GM18498 (cell line): ENCODE data around the gene INTS12.
"Not testable (repeated sequence)": the region's sequence is repeated elsewhere in the genome, so short reads cannot be mapped to it uniquely, and the experiment has no call there.

Experiments
- ATAC-seq: cut with Tn5 transposase; IDR thresholded peaks from one replicate; pipeline ENCODE4 v1.9.1; 2021; ENCODE audit warnings: mild to moderate bottlenecking, moderate library complexity; ENCODE audit not compliant: unreplicated experiment

INTS12 gene

DNA sequence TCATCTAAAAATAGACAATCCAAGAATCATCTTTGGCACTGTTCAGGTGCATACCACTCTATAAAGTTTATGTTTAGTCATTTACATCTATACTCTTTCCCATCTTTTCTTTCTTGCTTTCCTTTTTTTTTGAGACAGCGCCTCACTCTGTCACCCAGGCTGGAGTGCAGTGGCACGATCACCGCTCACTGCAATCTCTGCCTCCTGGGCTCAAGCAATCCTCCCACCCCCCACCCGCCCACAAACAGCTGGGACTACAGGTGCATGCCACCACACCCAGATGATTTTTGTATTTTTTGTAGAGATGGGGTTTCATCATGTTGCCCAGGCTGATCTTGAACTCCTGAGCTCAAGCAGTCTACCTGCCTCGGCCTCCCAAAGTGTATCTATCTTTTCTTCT, 13.7 kb downstream of the INTS12 start:
- not testable (repeated sequence) for ATAC-seq

DNA sequence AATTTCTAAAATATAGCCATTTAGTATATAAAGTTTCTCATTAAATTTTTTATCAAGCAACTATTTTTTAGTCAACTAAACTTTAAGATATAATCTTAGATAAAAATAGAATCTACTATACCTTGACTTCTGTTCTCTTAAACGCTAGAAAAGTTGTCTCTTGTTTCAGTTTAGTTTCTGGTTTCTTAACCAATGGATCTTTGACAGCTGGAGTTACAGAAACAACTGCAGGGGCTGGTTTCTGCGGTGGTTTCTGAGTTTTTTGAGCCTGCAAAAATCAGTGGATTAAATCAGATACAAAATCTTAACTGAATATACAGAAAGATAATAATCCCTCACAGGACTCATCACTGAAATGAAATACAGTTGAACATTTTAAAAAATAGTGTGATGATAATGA, 21.9 kb downstream of the INTS12 start:
- ATAC-seq: peak; percentile 48

DNA sequence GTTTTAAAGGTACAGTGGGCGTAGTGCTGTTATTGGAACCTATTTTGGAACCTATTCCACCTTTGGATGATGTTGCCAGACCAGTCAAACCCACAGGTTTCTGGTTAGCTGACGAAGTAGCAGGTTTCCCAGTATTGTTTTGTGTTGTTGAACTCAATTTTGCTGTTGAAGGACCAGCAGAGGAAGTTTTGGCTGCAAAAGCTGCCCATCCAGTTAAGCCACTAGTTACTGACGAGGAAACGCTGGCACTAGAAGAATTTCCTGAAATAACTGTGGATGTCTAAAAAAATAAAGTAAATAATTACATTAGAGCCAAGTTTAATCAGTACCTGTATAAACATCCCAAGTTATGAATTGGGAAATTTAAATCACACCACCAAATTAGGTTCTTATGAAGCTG, 25.5 kb downstream of the INTS12 start:
- no peak for ATAC-seq

DNA sequence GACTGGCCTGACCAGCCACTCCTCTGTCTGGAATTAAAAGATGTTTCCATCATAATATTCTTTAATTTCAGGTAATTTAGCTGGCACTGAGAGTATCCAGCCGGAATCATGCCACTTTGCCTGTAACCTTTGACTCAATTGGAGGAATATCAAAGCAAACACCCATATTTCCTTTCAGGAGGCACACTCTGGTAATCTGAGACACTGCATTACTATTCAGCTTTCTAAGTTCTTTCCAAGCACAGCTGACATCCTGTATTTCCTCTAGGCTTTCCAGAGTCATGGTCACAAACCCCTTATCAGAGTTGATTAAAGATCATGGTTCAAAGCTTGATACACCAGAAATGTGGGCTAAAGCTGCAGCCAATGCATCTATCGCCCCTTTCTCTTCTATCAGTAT, 29.3 kb downstream of the INTS12 start:
- no peak for ATAC-seq

DNA sequence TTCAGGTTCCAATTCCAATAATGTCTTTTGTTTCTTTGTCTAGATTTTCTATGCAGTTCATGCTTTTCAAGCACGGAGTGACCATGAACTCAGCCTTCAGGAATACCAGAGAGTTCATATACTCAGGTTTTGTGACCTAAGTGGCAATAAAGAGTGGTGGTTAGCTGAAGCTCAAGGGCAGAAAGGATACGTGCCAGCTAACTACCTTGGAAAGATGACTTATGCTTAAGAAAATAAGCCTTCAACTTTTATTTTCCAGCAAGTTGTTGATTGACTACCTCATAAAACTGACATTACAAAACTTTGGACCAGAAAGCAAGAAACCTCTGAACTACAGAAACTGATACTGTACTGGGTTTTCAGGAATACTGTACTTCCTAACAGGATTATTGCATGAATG, 30.8 kb downstream of the INTS12 start:
- no peak for ATAC-seq

DNA sequence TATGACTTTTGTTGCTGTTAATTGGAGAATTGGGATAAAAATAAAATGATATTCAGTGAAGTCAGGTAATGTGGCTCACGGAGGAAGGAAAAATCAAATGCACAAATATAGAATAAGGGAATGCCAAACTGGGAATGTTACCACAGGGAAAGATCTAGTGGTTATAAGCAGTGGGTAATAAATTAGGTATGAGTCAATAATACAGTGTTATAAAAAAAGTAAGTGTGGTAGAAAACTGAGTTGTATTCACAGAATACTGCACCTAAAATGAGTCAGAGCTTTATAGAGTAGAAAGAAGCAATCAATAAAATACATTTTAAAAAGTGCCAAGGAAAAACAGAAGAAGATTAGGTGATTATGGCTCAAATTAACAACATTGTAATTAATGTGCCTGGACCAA, 34.5 kb downstream of the INTS12 start:
- ATAC-seq: no peak

DNA sequence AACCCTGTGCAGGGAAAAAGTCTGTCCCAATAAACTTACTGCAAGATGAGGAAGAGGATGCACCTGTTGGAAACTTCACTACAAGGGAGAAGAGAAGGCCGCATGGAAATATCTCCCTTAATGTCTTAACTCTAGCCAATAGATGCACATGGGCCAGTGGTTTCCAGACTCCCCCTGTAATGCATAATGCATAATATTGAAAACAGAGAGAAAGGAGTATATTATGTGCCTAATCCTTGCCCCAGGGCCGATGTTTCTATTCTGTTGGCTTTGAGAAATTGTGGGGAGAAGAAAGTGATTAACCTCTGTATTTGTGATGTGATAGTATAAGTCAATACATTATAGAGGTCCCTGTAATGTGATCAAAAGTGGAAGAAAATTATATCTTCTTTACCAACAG, 37.2 kb downstream of the INTS12 start:
- ATAC-seq: no peak

DNA sequence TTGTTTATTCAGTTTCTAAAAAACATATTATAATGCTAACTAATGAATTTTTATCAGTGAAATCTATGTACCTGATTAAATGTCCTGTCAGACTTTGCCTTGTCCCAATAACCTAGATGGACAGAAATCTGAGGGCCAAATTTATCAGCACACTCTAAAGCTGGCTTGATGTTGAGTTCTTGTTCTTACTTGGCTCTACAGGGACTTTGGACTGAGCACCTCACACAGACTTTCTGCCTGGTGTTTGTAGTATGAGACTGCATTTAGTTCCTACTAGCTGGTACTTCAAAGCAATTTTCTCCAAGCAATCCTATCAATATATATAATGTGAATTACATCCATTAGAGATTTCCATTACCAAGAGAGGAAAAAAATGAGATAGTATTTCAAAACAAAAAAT, 37.8 kb downstream of the INTS12 start:
- no peak for ATAC-seq

DNA sequence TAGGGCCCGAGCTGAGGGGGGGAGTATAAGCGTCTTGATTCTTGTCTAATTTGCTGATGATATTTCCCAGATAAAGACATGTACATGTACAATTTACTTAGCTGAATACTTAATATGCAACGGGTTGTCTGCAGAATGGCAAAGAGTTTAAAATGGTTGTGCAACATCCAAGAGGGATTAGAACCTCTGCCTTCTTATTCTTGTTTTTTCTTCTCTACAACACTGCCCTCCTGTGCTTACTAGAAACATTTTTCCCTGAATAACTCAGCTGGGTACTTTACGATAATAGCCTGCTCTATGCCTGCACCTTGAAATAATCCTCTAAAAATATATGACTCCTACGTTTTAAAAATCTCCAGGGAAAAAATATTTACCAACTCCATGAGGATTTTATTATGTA, 41.8 kb downstream of the INTS12 start:
- ATAC-seq: no peak

DNA sequence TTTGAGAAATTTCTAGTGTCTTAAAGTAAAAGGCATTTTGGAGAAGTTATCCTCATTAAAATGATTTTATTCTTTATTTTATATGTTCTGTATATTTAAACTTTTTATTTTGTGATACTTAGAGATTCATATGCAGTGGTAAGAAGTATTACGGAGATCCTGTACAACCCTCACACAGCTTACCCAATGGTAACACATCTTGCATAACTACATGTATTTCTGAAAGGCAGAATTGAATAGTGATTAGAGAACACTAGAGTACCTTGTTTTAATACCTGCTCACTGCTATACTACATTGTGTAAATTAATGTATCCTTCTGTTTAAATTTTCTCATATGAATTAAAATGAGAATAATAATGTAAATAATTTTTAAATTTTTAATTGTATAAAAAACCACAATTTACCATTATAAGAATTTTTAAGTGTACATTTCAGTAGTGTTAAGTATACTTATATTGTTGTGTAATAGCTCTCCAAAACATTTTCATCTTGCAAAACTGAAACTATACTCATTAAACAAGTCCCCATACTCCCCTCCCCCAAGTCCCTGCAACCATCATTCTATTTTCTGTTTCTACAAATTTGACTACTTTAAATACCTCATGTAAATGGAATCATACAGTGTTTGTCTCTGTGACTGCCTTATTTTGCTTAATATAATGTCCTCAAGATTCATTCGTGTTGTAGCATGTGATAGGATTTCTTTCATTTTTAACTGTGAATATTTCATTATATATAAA, 45.4 kb downstream of the INTS12 start:
- ATAC-seq: peak; percentile 35

DNA sequence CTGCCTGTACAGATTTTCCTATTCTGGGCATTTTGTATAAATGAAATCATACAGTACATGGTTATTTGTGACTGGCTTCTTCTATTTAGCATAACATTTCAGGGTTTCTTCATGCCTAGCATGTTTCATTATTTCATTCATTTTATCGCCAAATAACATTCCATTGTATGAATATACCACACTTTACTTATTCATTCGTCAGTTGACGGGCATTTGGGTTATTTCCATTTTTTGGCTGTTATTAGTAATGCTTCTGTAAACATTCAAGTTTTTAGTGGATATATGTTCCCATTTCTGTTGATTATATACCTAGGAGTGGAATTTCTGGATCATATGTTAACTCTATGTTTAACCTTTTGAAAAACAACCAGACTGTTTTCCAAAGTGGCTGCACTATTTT, 47.5 kb downstream of the INTS12 start:
- no peak for ATAC-seq

DNA sequence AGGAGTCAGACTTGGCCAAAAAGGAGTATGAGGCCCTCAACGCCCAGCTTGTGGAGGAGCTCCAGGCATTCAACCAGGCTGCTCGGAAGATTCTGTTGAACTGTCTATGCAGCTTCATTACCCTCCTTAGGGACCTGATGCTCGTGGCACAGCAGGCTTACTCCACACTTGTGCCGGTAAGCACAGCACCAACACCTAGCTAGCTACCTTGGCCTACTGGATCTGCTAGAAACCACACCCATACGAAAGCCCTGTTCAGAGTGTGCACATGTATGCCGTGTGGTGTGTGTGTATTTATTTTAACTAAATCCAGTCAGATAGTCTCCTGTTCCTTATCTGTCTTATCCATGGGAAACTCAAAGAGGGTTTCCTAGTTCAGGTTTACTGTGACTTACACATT, 49.3 kb downstream of the INTS12 start:
- ATAC-seq: no peak

DNA sequence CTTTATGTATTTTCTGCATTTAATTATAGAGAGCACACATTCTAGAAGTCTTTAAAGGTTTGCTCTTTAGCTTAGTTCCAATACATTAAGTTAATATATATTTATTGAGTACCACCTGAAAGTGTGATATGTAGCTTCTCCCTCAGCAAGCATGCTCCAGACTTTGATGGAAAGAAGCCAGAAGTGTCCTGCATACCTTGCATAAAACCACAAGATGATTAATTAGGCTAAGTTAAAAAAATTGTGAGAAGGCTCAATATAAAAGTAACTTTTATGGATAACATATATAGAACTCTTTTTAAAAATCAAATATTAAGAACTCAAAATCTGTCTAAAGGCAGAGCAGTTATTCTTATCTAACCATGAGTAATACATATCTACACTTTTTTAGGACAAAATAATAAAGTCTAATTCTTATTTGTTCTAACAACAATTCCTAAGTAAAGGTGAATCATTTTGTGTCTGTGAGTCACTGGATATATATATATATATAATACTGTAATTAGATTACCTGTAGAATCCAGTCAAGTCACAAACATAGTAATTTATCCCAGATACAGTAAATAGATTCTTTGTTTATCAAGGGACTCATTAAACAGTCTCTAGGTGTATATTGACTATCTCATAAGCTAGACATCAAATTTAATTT, 51.2 kb downstream of the INTS12 start:
- no peak for ATAC-seq

DNA sequence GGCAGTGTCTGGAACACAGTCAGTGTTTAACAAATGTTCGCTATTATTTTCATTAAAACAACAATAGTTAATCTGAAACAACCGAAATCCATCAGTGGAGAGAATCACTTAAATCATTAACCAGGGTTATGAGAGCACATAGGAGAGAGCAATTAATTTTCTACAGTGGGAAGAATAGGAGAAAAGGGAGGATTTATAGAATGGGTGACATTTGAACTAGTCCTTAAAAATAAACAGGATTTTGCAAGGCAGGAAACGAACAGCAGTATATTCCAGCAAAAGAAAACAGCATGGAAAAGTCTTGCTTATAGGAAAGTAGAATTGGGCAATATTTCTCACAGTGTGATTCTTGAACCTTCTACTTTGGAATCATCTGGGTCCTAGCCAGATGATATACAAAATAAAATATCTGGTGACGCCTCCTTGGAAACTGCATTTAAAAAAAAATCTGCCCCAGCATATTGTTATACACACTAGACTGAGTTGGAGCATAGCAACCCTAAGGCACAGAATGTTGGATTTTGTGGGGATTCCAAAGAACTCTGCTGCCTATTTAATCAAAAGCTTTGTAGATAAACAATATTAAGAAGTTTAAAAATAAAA, 56.1 kb downstream of the INTS12 start:
- no peak for ATAC-seq

DNA sequence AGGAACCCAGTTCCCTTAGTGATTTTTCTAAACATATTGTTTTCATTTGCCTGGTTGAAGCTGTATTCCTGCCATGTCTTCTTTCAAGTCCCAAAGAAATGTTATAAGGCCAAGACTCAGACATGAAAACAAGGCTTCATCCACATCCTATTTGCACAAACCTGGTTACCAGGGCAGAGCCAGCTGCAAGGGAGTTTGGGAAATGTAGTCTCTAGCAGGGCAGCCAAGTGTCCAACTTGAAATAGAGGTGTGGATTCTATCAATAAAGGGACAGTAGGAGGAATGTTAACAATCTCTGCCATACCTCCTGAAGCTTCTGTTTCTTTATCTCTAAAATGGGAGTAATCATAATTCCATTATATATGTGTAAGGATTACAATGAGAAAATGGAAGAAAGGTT, 56.6 kb downstream of the INTS12 start:
- no peak for ATAC-seq

DNA sequence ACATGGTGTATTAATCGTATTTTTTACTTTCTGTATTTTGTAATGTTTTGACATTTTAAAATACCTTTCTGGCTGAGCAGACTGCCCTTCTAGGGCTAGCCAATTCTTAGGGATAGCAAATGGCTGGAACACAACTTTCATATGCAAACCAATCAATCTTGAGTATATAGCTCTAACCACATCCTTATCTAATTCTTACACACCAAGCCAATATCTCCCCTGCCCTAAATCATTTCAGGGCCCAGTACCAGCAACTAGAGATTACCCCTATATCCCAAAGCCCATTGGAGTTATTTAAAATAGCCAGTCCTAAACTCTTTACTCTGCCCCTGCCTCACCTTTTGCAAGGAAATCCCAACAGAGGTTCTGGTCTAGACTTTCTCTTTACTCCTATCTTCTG, 58.3 kb downstream of the INTS12 start:
- no peak for ATAC-seq

DNA sequence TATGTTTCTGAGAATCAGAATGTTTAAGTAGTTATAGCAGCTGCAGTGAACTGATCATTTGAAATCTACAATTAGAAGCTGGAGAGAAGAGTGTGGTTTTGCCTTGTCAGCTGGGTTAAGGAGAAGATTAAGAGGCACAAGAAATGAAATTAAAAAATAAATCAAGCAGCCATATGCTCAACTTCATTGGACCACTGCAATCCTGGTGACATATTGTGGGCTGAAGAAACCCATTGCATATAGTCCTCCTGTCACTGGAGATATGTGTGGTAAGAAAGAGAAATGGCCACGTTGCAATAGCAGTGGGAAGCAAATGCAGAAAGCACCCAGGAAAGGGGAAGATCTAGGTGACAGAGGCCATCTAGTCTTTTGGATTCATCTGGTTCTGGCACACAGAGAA, 63.0 kb downstream of the INTS12 start:
- no peak for ATAC-seq

DNA sequence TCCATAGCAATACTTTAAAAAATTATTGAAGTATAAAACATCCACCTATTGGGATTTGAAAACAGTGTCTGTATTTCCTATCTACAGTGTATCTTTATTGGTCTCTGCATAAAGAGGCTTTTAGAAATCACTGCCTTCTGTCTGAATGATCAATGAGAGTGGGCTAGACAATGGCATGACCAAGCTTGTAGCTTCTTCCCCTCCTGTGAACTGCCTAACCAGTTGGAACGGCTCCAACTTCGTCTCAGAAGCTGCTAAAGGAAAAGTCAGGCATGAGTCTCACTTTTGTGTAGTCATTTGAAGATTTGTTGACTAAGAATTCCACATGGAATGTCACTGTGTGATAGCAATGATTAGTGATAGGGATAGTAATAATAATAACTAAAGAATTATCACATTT, 64.2 kb downstream of the INTS12 start:
- no peak for ATAC-seq

DNA sequence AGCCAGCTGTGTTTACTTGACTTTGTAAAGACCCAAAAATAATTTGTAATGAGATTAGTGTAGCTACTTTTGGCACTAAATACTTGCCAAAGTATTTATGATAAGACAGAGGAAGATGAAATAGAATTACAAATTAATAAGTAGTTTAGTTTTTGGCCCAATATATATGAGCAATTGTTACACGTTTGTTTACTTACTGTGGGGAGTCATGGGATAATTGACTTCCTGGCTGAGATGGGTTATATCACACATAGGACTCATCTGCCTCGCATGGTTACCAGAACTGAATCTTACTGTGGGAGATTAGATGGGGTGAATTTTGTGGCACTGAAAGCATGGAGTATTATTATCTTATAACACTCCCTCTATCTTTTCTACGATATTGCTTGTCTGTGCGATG, 66.6 kb downstream of the INTS12 start:
- ATAC-seq: no peak

DNA sequence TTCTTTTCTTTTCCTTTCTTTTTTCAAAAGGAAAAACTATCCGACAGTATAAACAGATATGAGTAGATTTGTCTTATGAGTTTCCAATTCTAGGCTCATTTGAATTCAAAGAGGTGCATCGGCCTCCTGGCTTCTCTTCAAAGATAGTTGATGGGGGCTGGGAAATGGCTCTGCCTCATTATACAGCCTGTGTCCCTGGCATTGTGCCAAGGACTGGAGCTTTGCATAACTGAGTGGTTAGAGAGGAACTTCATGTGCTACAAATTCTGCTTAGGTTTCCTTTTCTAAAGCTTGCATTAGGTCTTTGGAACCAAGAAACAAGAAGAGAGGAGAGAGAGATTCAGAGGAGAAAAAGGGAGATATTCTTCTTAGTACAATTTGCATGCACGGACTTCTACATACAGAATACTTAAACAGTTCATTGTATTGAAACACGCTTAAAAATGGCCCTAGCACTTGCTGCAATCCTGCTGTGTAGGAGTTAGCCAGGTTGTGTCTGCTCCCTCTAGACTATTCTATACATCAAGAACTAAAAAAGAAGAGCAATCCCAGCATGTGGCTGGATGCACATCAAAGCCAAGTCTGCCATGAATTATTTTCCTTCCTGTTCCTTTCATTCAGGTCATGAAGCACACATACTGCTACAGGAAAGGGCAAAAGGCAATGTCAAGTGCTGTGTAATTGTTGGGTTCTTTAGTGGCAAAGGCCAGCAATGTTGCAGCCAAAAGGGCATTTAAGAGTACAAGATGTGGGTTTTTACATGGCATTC, 70.9 kb downstream of the INTS12 start:
- ATAC-seq: peak; percentile 93

DNA sequence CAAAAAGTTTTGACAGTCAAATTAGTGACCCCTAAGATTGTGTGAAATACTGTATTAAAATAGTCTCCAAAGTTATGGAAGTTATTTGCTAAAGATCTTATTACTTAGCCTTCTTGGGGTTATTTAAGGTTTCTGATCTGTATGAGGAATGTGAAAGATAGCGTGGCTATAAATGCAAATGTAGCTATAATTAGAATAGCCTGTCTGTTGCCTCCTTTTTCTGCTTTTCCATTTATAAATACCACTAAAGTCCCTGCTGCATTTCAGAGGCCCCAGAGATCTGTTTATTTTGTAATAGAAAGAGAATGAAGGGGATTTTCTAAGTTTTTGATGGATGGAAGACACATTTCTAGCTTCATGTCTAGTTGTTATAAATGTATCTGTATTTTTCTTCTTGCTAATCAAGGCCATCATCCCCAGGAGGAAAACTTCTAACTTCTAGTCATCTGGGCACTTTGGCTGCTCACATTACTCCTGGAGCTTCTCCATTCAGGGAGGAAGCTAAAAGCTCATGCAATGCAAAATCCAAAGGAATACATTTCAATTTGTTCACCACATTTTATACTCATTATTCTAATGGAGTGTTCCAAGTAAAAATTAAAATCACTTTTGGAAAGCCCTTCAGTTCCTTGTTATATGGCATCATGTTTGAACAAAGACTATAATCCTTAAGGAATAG, 73.9 kb downstream of the INTS12 start:
- ATAC-seq: peak; percentile 28
